Measurements from ENCODE around the gene CEP170B.

CEP170B gene

GRCh38 chr14:104868060-104868740 lies 3.1 kb downstream of the CEP170B start:
- DNase-seq = no peak

GRCh38 chr14:104868811-104869572 lies 3.9 kb downstream of the CEP170B start:
- no peak for DNase-seq

GRCh38 chr14:104869669-104870367 lies 4.8 kb downstream of the CEP170B start:
- DNase-seq = no peak

GRCh38 chr14:104870368-104871144 lies 5.5 kb downstream of the CEP170B start:
- no peak for DNase-seq

GRCh38 chr14:104871145-104871655 lies 6.1 kb downstream of the CEP170B start:
- DNase-seq = no peak

GRCh38 chr14:104871656-104872468 lies 6.8 kb downstream of the CEP170B start:
- DNase-seq = no peak

- DNase-seq = no peak
Observed at GRCh38 chr14:104872469-104873341, 7.6 kb downstream of the CEP170B start.

GRCh38 chr14:104873380-104874055 lies 8.4 kb downstream of the CEP170B start:
- DNase-seq = no peak

- DNase-seq = no peak
Observed at GRCh38 chr14:104874110-104874531, 9.1 kb downstream of the CEP170B start.

- DNase-seq = no peak
Observed at GRCh38 chr14:104874571-104875411, 9.7 kb downstream of the CEP170B start.

- no peak for DNase-seq
Observed at GRCh38 chr14:104875412-104875751, 10.3 kb downstream of the CEP170B start.

- DNase-seq = no peak
Observed at GRCh38 chr14:104875811-104876210, 10.7 kb downstream of the CEP170B start.

GRCh38 chr14:104876251-104876699 lies 11.2 kb downstream of the CEP170B start:
- no peak for DNase-seq

GRCh38 chr14:104877066-104877805 lies 12.2 kb downstream of the CEP170B start:
- DNase-seq = no peak

GRCh38 chr14:104877806-104878550 lies 12.9 kb downstream of the CEP170B start:
- no peak for DNase-seq

- no peak for DNase-seq
Observed at GRCh38 chr14:104878582-104878981, 13.5 kb downstream of the CEP170B start.

- no peak for DNase-seq
Observed at GRCh38 chr14:104879201-104879982, 14.3 kb downstream of the CEP170B start.

All from NCI-H2081 treated with DMSO at 0.1 percent for 48 hours (cell line).